CD4-positive, alpha-beta T cell treated with Interleukin-1 beta for 1 hour (primary cell): Measurements from ENCODE around the gene PSMD4.

Experiments used
- DNase-seq, 2 donors: peaks; one replicate each; pipeline ENCODE4 v3.0.0-alpha.2; 2020 to 2022

Gene PSMD4

DNA sequence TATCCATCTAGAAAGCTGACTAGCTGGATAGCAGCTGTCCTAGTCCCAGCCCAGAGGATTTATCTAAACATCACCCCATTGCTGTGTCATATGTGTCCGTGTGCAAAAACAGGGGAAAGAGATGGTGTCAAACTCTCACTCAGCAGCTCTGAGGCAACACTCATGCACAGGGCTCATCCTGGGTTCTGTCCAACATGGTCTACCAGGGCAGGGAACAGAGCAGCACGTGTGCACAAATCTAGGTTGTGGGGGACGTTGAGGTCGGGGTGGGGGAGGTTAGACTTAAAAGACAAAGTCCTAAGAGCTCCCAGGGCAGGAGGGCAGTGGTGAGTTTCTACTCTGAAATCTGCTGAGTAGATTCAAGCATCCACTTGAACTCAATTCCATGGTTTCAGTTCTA is 56.5 kb downstream of the PSMD4 start:
- DNase-seq = no peak

DNA sequence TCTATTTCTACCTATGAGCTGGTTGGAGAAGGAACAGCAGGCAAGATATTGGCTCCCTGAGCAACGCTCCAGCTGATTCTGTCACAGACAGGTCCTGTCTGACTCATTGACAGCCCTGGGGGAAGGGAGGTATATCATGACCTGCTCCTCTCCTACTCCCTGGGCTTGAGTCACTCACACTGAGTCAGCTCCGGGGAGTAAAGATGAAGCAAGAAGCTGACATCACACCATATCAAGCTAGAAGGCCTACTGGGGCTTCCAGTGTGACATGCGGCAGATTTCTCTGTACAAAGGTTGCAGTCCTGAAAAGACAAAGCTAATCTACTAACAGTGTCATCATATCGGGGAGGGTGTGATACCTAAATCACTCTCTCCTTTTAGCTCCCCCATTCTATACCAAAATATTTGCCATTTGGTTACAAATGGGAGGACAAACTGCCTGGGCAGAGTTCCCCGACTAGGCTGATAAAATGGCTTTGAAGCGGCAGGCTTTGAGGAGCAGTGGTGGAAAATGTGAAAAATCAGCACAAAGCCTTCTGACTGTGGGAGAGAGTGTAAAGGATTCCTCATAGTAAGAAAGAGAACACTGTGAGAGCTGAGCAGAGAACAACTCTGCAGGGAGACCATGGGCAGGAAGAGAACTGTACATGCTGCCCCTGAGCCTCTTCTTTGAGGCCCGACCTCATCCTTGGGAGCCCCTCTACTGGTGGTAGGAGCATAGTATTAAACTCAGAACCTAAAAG is 57.2 kb downstream of the PSMD4 start:
- DNase-seq = peak; percentile 34 to 81

DNA sequence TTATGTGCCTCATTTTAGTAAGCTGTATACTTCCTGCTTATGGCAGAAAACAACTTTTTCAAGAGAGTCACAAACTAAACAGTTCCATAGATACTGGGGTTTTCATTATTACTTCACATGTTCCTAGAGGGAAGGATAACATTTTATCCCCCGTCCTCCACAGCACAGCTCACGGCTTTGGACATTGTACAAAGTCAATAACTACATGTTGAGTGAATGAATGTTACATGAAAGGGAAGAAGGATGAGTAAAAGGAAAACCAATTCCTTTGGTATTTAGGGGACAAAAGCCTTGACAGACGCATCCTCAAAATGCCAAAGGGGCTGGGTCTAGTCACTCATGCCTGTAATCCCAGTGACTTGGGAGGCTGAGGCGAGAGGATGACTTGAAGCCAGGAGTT is 57.9 kb downstream of the PSMD4 start:
- DNase-seq = no peak

DNA sequence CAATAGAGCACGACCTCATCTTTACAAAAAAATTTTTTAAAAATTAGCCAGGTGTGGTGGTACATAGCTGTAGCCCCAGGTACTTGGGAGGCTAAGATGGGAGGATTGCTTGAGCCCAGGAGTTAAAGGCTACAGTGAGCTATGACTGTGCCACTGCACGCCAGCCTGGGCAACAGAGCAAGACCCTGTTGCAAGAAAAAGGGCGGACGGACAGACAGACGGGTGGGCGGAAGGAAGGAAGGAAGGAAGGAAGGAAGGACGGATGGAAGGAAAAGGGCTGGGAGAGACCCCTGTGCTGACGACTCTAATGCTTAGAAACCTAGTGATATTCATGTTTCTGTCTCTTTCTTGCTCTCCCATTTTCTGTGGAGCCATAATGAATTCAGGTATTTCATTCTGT is 58.3 kb downstream of the PSMD4 start:
- DNase-seq = no peak

DNA sequence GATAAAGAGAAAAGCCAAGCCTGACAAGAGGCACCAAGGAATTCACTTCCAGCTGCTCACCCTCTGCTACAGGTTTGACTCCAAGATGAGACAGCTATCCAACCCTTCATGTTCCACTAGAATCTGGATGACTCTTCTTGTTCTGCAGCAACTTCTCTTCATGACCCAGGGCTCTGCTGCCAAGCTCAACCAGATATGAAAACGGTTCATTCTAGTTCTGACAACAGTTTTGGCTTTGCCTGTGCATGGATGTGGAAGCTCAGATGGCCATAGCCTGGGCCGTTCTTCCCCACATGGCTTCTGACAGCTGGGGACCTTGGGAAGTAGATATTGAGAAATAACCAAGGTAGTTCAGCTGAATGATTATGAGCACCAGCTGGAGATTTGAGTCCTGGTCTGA is 59.0 kb downstream of the PSMD4 start:
- DNase-seq = no peak

- no peak for DNase-seq
Observed at GRCh38 chr1:151314137-151314875, 59.8 kb downstream of the PSMD4 start.

DNA sequence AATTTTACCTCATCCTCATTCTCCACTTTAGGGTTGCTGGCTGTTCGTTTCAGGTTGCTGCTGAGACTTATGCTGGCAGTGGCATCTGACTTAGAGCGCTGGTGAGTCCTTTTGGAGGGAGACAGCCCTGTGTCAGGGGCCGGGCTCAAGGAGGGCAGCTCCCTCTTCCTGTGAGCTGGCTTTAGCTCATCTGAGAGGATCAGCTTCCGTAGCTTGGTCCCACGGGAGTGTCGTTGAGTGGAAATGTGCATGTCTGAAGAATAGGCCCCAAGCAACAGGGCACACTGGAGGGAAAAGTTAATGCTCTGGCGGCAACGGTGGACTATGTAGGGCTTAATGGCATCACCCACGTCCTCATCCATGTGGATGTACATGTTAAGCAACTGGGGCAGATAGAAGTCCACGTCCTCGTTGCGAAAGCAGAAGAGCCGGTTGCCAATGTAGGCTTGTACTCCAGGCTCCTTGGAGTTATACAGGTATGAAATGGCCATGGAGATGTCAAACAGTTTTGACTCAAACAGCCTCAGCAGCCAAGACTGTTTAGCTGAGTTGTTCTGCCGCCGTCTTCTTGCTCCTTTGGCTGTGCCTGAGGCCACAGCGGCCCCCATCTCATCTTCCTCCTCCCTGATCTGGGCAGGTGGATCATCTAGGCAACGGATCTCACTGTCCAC is 61.2 kb downstream of the PSMD4 start:
- DNase-seq = no peak
